A549 (cell line): ENCODE results near the gene UBE2O.

Experiments
- CTCF ChIP-seq: fragments of >200 bp; sonication (Bioruptor Twin); formaldehyde crosslinking; IDR thresholded peaks from 3 replicates; pipeline ENCODE4 v1.5.1; 2016
- EP300 ChIP-seq, 2 experiments: fragments of >200 bp; sonication (Bioruptor Twin); formaldehyde crosslinking; IDR thresholded peaks; 2 replicates in 1 of 2; 3 replicates in 1 of 2; pipeline ENCODE4 v1.6.1; 2016 to 2017
- JUNB ChIP-seq: fragments of >200 bp; sonication (Bioruptor Twin); formaldehyde crosslinking; IDR thresholded peaks from 2 replicates; pipeline ENCODE4 v1.6.1; 2016
- KDM1A ChIP-seq: fragments of 200-600 bp; sonication (generic); IDR thresholded peaks from 2 replicates; pipeline ENCODE4 v1.6.1; 2016; ENCODE audit warnings: low read depth, mild to moderate bottlenecking
- KDM5A ChIP-seq: fragments of 200-600 bp; sonication (generic); IDR thresholded peaks from 2 replicates; pipeline ENCODE4 v1.6.1; 2016; ENCODE audit warnings: antibody characterized with exemption, mild to moderate bottlenecking
- NFE2L2 ChIP-seq: fragments of 150-350 bp; conservative IDR thresholded peaks from 2 replicates; pipeline ENCODE4 v1.6.1; 2014; ENCODE audit warnings: low read length
- PHF8 ChIP-seq: fragments of 200-600 bp; sonication (generic); IDR thresholded peaks from 2 replicates; pipeline ENCODE4 v1.6.1; 2016; ENCODE audit warnings: low read depth, mild to moderate bottlenecking, antibody characterized with exemption, moderate library complexity, borderline replicate concordance
- POLR2A ChIP-seq: IDR thresholded peaks from 2 replicates; pipeline ENCODE4 v1.6.1; 2012; ENCODE audit warnings: mild to moderate bottlenecking, low read length
- USF2 ChIP-seq: fragments of 450-650 bp; IDR thresholded peaks from 2 replicates; pipeline ENCODE4 v1.6.1; 2014; ENCODE audit warnings: antibody characterized with exemption
- ZNF302 ChIP-seq: fragments of 250-450 bp; sonication (Bioruptor Pico); IDR thresholded peaks from 2 replicates; pipeline ENCODE4 v1.9.0; 2021; ENCODE audit warnings: inconsistent platforms, mild to moderate bottlenecking, moderate library complexity

GRCh38 chr17:76391200-76391715 is 61.7 kb downstream of the UBE2O start:
- TF ChIP-seq CTCF (no peak), USF2 (no peak), EP300 (IDR thresholded peaks at IDR 0.05) (no peak), KDM1A (no peak), KDM5A (no peak), ZNF302 (no peak), NFE2L2 (no peak), PHF8 (no peak), POLR2A (no peak), JUNB (no peak)
